Measurements from ENCODE around the gene GPR148.

GPR148 gene

DNA sequence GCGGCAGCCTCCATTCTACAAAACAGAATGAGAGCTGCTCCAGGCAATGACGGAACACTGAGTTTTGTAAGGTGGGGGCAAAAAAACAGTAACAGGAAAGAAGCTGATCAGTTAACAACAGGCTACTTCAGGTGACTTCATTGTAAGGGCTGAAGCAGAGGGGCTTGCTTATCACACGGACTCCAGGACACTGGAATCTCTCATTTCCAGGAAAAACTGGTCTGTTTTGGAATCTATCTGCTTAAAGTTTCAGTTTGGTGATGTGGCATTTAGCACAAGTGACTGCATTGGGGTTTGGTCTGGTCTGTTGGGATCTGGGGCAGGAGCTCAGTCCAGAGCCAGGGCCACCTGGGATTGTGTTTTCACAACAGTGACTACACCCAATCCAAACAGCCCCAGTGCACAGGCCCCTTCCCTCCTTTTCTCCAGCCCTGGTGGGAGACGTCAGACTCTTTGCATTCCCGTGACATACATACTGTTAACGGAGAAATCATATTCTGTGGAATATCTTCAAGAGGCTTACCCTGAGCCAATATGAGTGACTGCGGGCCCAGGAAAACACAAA is 40.6 kb downstream of the GPR148 start:
- no peak for DNase-seq (ENCODE audit: low spot score)

DNA sequence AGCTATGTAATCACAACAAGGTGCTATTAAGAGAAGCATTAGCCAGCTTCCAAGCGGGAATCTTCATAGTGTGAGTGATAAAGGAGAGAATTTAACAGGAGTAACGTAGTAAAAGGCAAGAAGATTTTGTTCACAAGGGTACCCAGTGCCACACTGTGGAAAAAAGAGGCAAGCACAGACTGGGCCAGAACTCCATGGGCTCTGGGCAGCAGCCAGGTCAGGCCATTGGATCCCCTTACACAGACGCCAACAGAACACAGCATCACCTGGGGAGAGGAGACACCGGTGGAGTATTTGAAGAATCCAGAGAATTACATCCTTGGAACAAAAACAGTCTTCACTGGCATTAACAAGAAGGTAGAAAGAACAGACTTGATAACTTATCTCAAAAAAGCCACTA is 47.7 kb downstream of the GPR148 start:
- DNase-seq (ENCODE audit: low spot score) = no peak

GRCh38 chr2:130778781-130779180 is 49.9 kb downstream of the GPR148 start:
- no peak for DNase-seq (ENCODE audit: low spot score)

All from AG08395 (cell line).